GM23338 (cell line): ENCODE results near the gene ARG1.

Source experiments
- CTCF ChIP-seq, 2 experiments: fragments of 200-600 bp in 1 of 2; sonication (generic) in 1 of 2; conservative IDR thresholded peaks; 2 replicates each; pipeline versions ENCODE4 v1.5.1 to v1.6.1; 2016 to 2017; ENCODE audit warnings: antibody characterized with exemption in 2 of 2, low read depth in 2 of 2, mild to moderate bottlenecking in 2 of 2, moderate library complexity in 1 of 2
- POLR2AphosphoS5 ChIP-seq: IDR thresholded peaks from 2 replicates; pipeline ENCODE4 v1.6.1; 2016; ENCODE audit warnings: antibody characterized with exemption, low read depth

GRCh38 chr6:131627724-131628682 lies 55.0 kb downstream of the ARG1 start, which contains the start of gene MED23:
- peak; percentile 94 to 100 for TF ChIP-seq CTCF (conservative IDR thresholded peaks at IDR 0.05; ENCODE audit: low read depth in 2 of 2)
- peak; percentile 57 for TF ChIP-seq POLR2AphosphoS5
